GM12875 (cell line): ENCODE results near the gene RSPO3.

Experiments used
- H3K4me3 ChIP-seq: one replicate; pipeline ENCODE4 v1.5.1; 2011; ENCODE audit warnings: low read depth, low read length, control low read depth
- CTCF ChIP-seq: IDR thresholded peaks from 2 replicates; pipeline ENCODE4 v1.5.1; 2011; ENCODE audit warnings: low read depth, mild to moderate bottlenecking, control low read depth, inconsistent platforms, low read length, moderate library complexity, borderline replicate concordance; ENCODE audit not compliant: insufficient read depth

RSPO3 gene

DNA sequence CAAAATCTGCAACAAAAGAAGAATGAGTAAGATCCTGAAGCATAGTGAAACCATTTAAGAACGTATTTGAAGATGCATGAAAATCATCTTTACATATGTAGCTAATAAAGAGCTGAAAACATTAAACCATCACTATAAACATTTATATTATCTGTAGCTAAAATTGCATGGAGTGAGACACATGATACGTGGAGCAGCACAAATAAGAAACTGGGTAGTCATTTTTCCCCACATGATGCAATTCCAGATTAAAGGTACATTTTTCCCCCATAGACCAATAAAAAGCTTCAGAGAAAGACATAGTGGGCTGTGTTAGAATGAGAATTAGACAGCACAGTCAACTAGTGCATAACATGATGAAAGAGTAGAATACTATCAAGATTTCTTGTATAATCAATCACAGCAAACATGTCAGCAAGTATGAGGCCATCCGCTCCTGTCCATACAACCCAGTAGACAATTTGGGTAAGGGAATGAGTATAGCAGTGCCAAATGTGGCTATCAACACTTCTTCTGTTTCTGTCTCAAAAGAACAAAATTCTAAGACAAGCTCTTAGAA is 67.0 kb downstream of the RSPO3 start:
- no peak for TF ChIP-seq CTCF

GRCh38 chr6:127186889-127187288 is 68.4 kb downstream of the RSPO3 start:
- peak; percentile 50; the same call in 1 of the 2 replicates for TF ChIP-seq CTCF
- H3K4me3 ChIP-seq, result no peak overlapping the region

More for the DNA sequence above, 67.0 kb downstream of the RSPO3 start:
- H3K4me3 ChIP-seq, result no peak overlapping the region

- H3K4me3 ChIP-seq, result no peak overlapping the region
- no peak for TF ChIP-seq CTCF
These were observed 70.3 kb downstream of the RSPO3 start for GRCh38 chr6:127188744-127189143.

- H3K4me3 ChIP-seq, result no peak overlapping the region
- TF ChIP-seq CTCF, result peak; percentile 9; the same call in 1 of the 2 replicates
These were observed 72.1 kb downstream of the RSPO3 start for GRCh38 chr6:127190552-127190951.

GRCh38 chr6:127191716-127192115 is 73.2 kb downstream of the RSPO3 start:
- H3K4me3 ChIP-seq, result no peak overlapping the region
- TF ChIP-seq CTCF, result no peak

DNA sequence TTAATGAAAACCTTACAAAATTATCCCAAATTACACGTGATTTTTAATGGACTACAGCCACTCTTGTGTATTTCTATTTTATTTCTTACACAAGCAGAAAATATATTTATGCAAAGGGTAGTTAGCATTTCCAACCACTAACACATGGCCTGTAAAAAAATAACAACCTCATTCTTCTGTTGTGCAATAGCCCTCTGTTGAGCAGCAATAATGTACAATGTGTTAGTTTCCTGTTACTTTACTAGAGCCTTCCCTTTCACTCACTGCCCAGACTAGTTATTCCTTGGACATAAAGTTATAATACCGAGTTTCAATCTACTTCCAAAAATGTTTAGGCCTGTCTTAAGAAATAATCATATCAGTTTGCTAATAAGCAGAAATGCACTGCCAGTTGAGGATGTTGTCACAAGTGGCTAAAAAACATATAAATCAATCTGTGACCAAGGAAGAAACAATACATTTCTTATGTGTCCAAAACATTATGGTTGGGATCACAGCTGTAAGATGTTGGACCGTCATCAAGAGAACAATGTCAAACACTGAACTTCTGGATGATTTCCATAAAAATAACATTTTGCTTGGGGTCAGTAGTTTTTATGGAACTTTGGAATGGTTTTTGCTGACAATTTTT is 74.6 kb downstream of the RSPO3 start:
- TF ChIP-seq CTCF, result no peak

DNA sequence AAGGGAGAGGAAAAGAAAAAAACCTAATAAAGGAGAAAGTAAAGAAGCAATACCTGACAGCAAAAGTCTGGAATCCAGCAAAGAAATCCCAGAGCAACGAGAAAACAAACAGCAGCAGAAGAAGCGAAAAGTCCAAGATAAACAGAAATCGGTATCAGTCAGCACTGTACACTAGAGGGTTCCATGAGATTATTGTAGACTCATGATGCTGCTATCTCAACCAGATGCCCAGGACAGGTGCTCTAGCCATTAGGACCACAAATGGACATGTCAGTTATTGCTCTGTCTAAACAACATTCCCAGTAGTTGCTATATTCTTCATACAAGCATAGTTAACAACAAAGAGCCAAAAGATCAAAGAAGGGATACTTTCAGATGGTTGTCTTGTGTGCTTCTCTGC is 77.4 kb downstream of the RSPO3 start:
- H3K4me3 ChIP-seq, result no peak overlapping the region
- TF ChIP-seq CTCF, result no peak

More for the DNA sequence above, 74.6 kb downstream of the RSPO3 start:
- H3K4me3 ChIP-seq, result no peak overlapping the region
